ENCODE results near the gene TLE1. TPM values are rescaled to one million over a fixed set of nuclear protein-coding genes. Genes with fewer than 3 reads are reported as not detected.
"Not testable (repeated sequence)": the region's sequence is repeated elsewhere in the genome, so short reads cannot be mapped to it uniquely, and the experiment has no call there.

TLE1 gene
- polyA plus RNA-seq, 3 donors: 0.46 to 2.5 (median 1.2) TPM

- Histone ChIP-seq H3K36me3 (replicated peaks in 1 of 2; ENCODE audit: control insufficient read depth in 1 of 2, insufficient read depth in 2 of 2, low read length in 2 of 2) (no peaks in the 10 kb centered on the region), H3K27ac (ENCODE audit: low read depth in 1 of 2, low read length in 2 of 2) (no peak overlapping the region), H3K4me1 (ENCODE audit: control insufficient read depth in 1 of 2, insufficient read depth in 2 of 2, low read length in 2 of 2) (peaks cover 30 to 38% of the 10 kb centered on the region in 2 donors), H2AFZ (ENCODE audit: insufficient read depth, low read depth, low read length, poor library complexity, severe bottlenecking) (peak overlapping the region; percentile 90), H3K4me3 (replicated peaks in 1 of 3; ENCODE audit: low read depth in 2 of 3, low read length in 3 of 3) (peak overlapping the region; percentile 75 to 93 (median 88)), H3K4me2 (replicated peaks; ENCODE audit: extremely low read depth, low read length, poor library complexity, severe bottlenecking) (peak overlapping the region; percentile 87), H3K79me2 (ENCODE audit: insufficient read depth, low read length) (no peaks in the 10 kb centered on the region), H4K20me1 (ENCODE audit: insufficient read depth, low read length) (peaks cover 4% of the 10 kb centered on the region), H3K9ac (ENCODE audit: insufficient read depth, low read length, poor library complexity, severe bottlenecking) (peak overlapping the region; percentile 60), H3K27me3 (ENCODE audit: control insufficient read depth in 2 of 2, insufficient read depth in 2 of 2, low read length in 2 of 2) (peaks cover 26 to 61% of the 10 kb centered on the region in 2 donors), H3K9me3 (replicated peaks in 1 of 2; ENCODE audit: control insufficient read depth in 1 of 2, insufficient read depth in 1 of 2, low read length in 2 of 2) (no peaks in the 10 kb centered on the region)
- Mint-ChIP-seq H3K27ac (peak overlapping the region in 5 of 7 donors; percentile 83 to 93 (median 89)), H3K9me3 (peaks cover 0 to 4% (median 2%) of the 10 kb centered on the region in 7 donors), H3K36me3 (peaks cover 0 to 1% of the 10 kb centered on the region in 2 donors), H3K4me3 (peak overlapping the region; percentile 92 to 95), H3K27me3 (ENCODE audit: low read depth in 3 of 3) (peaks cover 36 to 56% (median 41%) of the 10 kb centered on the region in 3 donors), H3K4me1 (peaks cover 9% of the 10 kb centered on the region)
- no peak for TF ChIP-seq CTCF (IDR thresholded peaks at IDR 0.05)
- WGBS (ENCODE audit: insufficient coverage): 7% methylated on average over 6 of the region's 23 CpGs
- intact Hi-C loops (cut with micrococcal nuclease): no loop called here
- DNase-seq: peak in 1 of 3 donors; percentile 8
These were observed 1.0 kb upstream of the TLE1 start for GRCh38 chr9:81690251-81690851.

- H3K36me3 ChIP-seq (replicated peaks in 1 of 2; ENCODE audit: control insufficient read depth in 1 of 2, insufficient read depth in 2 of 2, low read length in 2 of 2); DNase-seq; H3K36me3 Mint-ChIP-seq; H3K79me2 ChIP-seq (ENCODE audit: insufficient read depth, low read length); H3K9me3 ChIP-seq (replicated peaks in 1 of 2; ENCODE audit: control insufficient read depth in 1 of 2, insufficient read depth in 1 of 2, low read length in 2 of 2); H3K4me1 Mint-ChIP-seq; H3K27ac ChIP-seq (ENCODE audit: low read depth in 1 of 2, low read length in 2 of 2); H3K9me3 Mint-ChIP-seq; intact Hi-C loops (cut with micrococcal nuclease); H4K20me1 ChIP-seq (ENCODE audit: insufficient read depth, low read length): not testable (repeated sequence)
- Mint-ChIP-seq H3K4me3 (peak overlapping the region; percentile 93 to 99), H3K27ac (peak overlapping the region in 6 of 7 donors; percentile 35 to 93 (median 84)), H3K27me3 (ENCODE audit: low read depth in 3 of 3) (peaks cover 31 to 47% (median 39%) of the 10 kb centered on the region in 3 donors)
- peak overlapping the region; percentile 55 for H3K9ac ChIP-seq (ENCODE audit: insufficient read depth, low read length, poor library complexity, severe bottlenecking)
- peak overlapping the region; percentile 87 for H3K4me2 ChIP-seq (replicated peaks; ENCODE audit: extremely low read depth, low read length, poor library complexity, severe bottlenecking)
- H3K4me1 ChIP-seq (ENCODE audit: control insufficient read depth in 1 of 2, insufficient read depth in 2 of 2, low read length in 2 of 2): peaks cover 30 to 38% of the 10 kb centered on the region in 2 donors
- peaks cover 25 to 68% of the 10 kb centered on the region in 2 donors for H3K27me3 ChIP-seq (ENCODE audit: control insufficient read depth in 2 of 2, insufficient read depth in 2 of 2, low read length in 2 of 2)
- H2AFZ ChIP-seq (ENCODE audit: insufficient read depth, low read depth, low read length, poor library complexity, severe bottlenecking): peak overlapping the region; percentile 90
- peak overlapping the region; percentile 40 to 93 (median 41) for H3K4me3 ChIP-seq (replicated peaks in 1 of 3; ENCODE audit: low read depth in 2 of 3, low read length in 3 of 3)
- WGBS (ENCODE audit: insufficient coverage): 1% methylated on average over 10 of the region's 21 CpGs
These were observed 329 bp downstream of the TLE1 start for GRCh38 chr9:81689093-81689342.

GRCh38 chr9:81688262-81689092 lies 870 bp downstream of the TLE1 start:
- H3K27ac ChIP-seq (ENCODE audit: low read depth in 1 of 2, low read length in 2 of 2); H3K36me3 Mint-ChIP-seq; intact Hi-C loops (cut with micrococcal nuclease); H3K9me3 ChIP-seq (replicated peaks in 1 of 2; ENCODE audit: control insufficient read depth in 1 of 2, insufficient read depth in 1 of 2, low read length in 2 of 2); H3K79me2 ChIP-seq (ENCODE audit: insufficient read depth, low read length); H3K9me3 Mint-ChIP-seq; H4K20me1 ChIP-seq (ENCODE audit: insufficient read depth, low read length); H3K4me1 Mint-ChIP-seq; H3K36me3 ChIP-seq (replicated peaks in 1 of 2; ENCODE audit: control insufficient read depth in 1 of 2, insufficient read depth in 2 of 2, low read length in 2 of 2): not testable (repeated sequence)
- peak overlapping the region; percentile 90 for H2AFZ ChIP-seq (ENCODE audit: insufficient read depth, low read depth, low read length, poor library complexity, severe bottlenecking)
- peaks cover 30 to 38% of the 10 kb centered on the region in 2 donors for H3K4me1 ChIP-seq (ENCODE audit: control insufficient read depth in 1 of 2, insufficient read depth in 2 of 2, low read length in 2 of 2)
- H3K4me3 ChIP-seq (replicated peaks in 1 of 3; ENCODE audit: low read depth in 2 of 3, low read length in 3 of 3): peak overlapping the region; percentile 40 to 93 (median 41)
- H3K4me2 ChIP-seq (replicated peaks; ENCODE audit: extremely low read depth, low read length, poor library complexity, severe bottlenecking): peak overlapping the region; percentile 87
- DNase-seq: peak; percentile 54 to 85 (median 73)
- Mint-ChIP-seq H3K4me3 (peak overlapping the region; percentile 93 to 99), H3K27ac (peak overlapping the region in 5 of 7 donors; percentile 35 to 86 (median 85)), H3K27me3 (ENCODE audit: low read depth in 3 of 3) (peaks cover 31 to 43% (median 37%) of the 10 kb centered on the region in 3 donors)
- WGBS (ENCODE audit: insufficient coverage): under 1% methylated on average over 107 of the region's 107 CpGs
- H3K27me3 ChIP-seq (ENCODE audit: control insufficient read depth in 2 of 2, insufficient read depth in 2 of 2, low read length in 2 of 2): peaks cover 25 to 64% of the 10 kb centered on the region in 2 donors
- peak overlapping the region; percentile 55 for H3K9ac ChIP-seq (ENCODE audit: insufficient read depth, low read length, poor library complexity, severe bottlenecking)
